HCT116 (cell line): ENCODE results near the gene AK4. TPM values are rescaled to one million over a fixed set of nuclear protein-coding genes. Genes with fewer than 3 reads are reported as not detected.

Experiments used
- ATAC-seq: fragments of 200-7000 bp; cut with Tn5 transposase; 2 replicates; pipeline ENCODE4 v1.9.1; 2020; ENCODE audit warnings: mild to moderate bottlenecking, moderate library complexity
- BruUV-seq: library from RNA; stranded (reverse); fragments of 400-500 nt; replicated peaks from 2 replicates; lab custom pipeline; 2021; lab: Mats Ljungman, UMichigan
- CTCF ChIA-PET: fragments of 300-600 bp; sonication (Branson Sonifier 250); formaldehyde crosslinking; loops from one replicate; lab custom pipeline; 2021; ENCODE audit warnings: antibody characterized with exemption; lab: Charles Lee
- POLR2A ChIA-PET: fragments of 300-600, 350-600 bp; sonication (Branson Sonifier 250); formaldehyde crosslinking; loops from one replicate; lab custom pipeline; 2021; ENCODE audit warnings: antibody characterized with exemption; lab: Charles Lee
- RAD21 ChIA-PET, 2 experiments: fragments of 300-600 bp; sonication (Branson Sonifier 250); formaldehyde crosslinking; loops; one replicate each; lab custom pipeline; 2023; ENCODE audit warnings: low total read pairs in 2 of 2; ENCODE audit not compliant: uncharacterized antibody in 2 of 2, unreplicated experiment in 2 of 2, low non-redundant PET in 1 of 2; lab: Charles Lee
- DNase-seq: peaks from one replicate; pipeline ENCODE4 v3.0.0-alpha.2; 2010; ENCODE audit warnings: low read depth, low spot score
- H2AFZ ChIP-seq: fragments of 200-600 bp; shearing (Covaris generic), sonication (generic); 2 replicates; pipeline ENCODE4 v1.6.1; 2017; ENCODE audit warnings: low read depth, mixed run types, mixed read lengths, antibody characterized with exemption, low read length; ENCODE audit not compliant: poor library complexity, severe bottlenecking
- H3K27ac ChIP-seq: 2 replicates; pipeline ENCODE4 v1.5.1; 2012; ENCODE audit warnings: low read depth, low read length
- H3K27me3 ChIP-seq: fragments of 200-600 bp; sonication (generic); 2 replicates; pipeline ENCODE4 v1.6.1; 2016; ENCODE audit warnings: mixed run types, low read length, mixed read lengths; ENCODE audit not compliant: insufficient read depth
- H3K36me3 ChIP-seq, 2 experiments: fragments of 200-500 bp in 1 of 2; fragments of 200-600 bp in 1 of 2; sonication (Bioruptor generic) in 1 of 2; sonication (generic) in 1 of 2; 2 replicates each; pipeline versions ENCODE4 v1.5.1 to v1.6.1; 2014 to 2016; ENCODE audit warnings: low read length in 2 of 2, inconsistent platforms in 1 of 2, mixed read lengths in 1 of 2, mixed run types in 1 of 2; ENCODE audit not compliant: insufficient read depth in 2 of 2, control insufficient read depth in 1 of 2
- H3K4me1 ChIP-seq, 2 experiments: fragments of 200-600 bp in 1 of 2; sonication (generic) in 1 of 2; 2 replicates each; pipeline versions ENCODE4 v1.5.1 to v1.6.1; 2012 to 2017; ENCODE audit warnings: low read length in 2 of 2, inconsistent platforms in 1 of 2, mild to moderate bottlenecking in 1 of 2, mixed read lengths in 1 of 2, mixed run types in 1 of 2, moderate library complexity in 1 of 2; ENCODE audit not compliant: insufficient read depth in 2 of 2, control insufficient read depth in 1 of 2
- H3K4me2 ChIP-seq: fragments of 200-600 bp; sonication (generic); 2 replicates; pipeline ENCODE4 v1.6.1; 2017; ENCODE audit warnings: mixed run types, low read length, mixed read lengths
- H3K4me3 ChIP-seq, 2 experiments: fragments of 200-600 bp in 1 of 2; sonication (generic) in 1 of 2; replicated peaks in 1 of 2; 2 replicates each; pipeline ENCODE4 v1.5.1; 2011 to 2016; ENCODE audit warnings: low read length in 2 of 2, control low read depth in 1 of 2, low read depth in 1 of 2, mild to moderate bottlenecking in 1 of 2, mixed read lengths in 1 of 2, mixed run types in 1 of 2
- H3K79me2 ChIP-seq: fragments of 200-600 bp; sonication (generic); 2 replicates; pipeline ENCODE4 v1.6.1; 2017; ENCODE audit warnings: mild to moderate bottlenecking, mixed run types, low read length, moderate library complexity, mixed read lengths; ENCODE audit not compliant: insufficient read depth
- H3K9ac ChIP-seq: fragments of 200-600 bp; sonication (generic); 2 replicates; pipeline ENCODE4 v1.6.1; 2016; ENCODE audit warnings: low read length, mixed read lengths
- H3K9me2 ChIP-seq: fragments of 200-600 bp; sonication (generic), shearing (Covaris generic); 2 replicates; pipeline ENCODE4 v1.6.1; 2017; ENCODE audit warnings: mixed run types, mild to moderate bottlenecking, moderate library complexity; ENCODE audit not compliant: insufficient read depth
- H3K9me3 ChIP-seq, 2 experiments: fragments of 200-500 bp in 1 of 2; fragments of 200-600 bp in 1 of 2; sonication (Bioruptor generic) in 1 of 2; sonication (generic) in 1 of 2; 2 replicates each; pipeline ENCODE4 v1.6.1; 2014 to 2017; ENCODE audit warnings: low read length in 2 of 2, mixed read lengths in 2 of 2, inconsistent platforms in 1 of 2, low read depth in 1 of 2, mild to moderate bottlenecking in 1 of 2, mixed run types in 1 of 2, moderate library complexity in 1 of 2; ENCODE audit not compliant: control insufficient read depth in 1 of 2, insufficient read depth in 1 of 2
- H4K20me1 ChIP-seq: fragments of 200-600 bp; sonication (generic), shearing (Covaris generic); 2 replicates; pipeline ENCODE4 v1.6.1; 2017; ENCODE audit warnings: mixed run types, mild to moderate bottlenecking, moderate library complexity; ENCODE audit not compliant: insufficient read depth
- CBX3 ChIP-seq: IDR thresholded peaks from 2 replicates; pipeline ENCODE4 v1.6.1; 2012; ENCODE audit warnings: low read depth
- CEBPB ChIP-seq: IDR thresholded peaks from 2 replicates; pipeline ENCODE4 v1.6.1; 2012; ENCODE audit warnings: low read depth
- EGR1 ChIP-seq: IDR thresholded peaks from 2 replicates; pipeline ENCODE4 v1.6.1; 2012; ENCODE audit warnings: low read depth
- ELF1 ChIP-seq: IDR thresholded peaks from 2 replicates; pipeline ENCODE4 v1.6.1; 2012; ENCODE audit warnings: low read depth, borderline replicate concordance
- EZH2 ChIP-seq: fragments of 200-600 bp; sonication (generic); IDR thresholded peaks from 2 replicates; pipeline ENCODE4 v1.6.1; 2017; ENCODE audit warnings: antibody characterized with exemption, mixed run types
- FOSL1 ChIP-seq: IDR thresholded peaks from 2 replicates; pipeline ENCODE4 v1.6.1; 2012; ENCODE audit warnings: low read depth
- JUND ChIP-seq: IDR thresholded peaks from 2 replicates; pipeline ENCODE4 v1.6.1; 2012
- POLR2A ChIP-seq: IDR thresholded peaks from 2 replicates; pipeline ENCODE4 v1.7.0; 2011; ENCODE audit warnings: borderline replicate concordance; ENCODE audit not compliant: insufficient read depth, insufficient read length; ENCODE audit errors: extremely low read depth
- POLR2AphosphoS5 ChIP-seq: IDR thresholded peaks from 2 replicates; pipeline ENCODE4 v1.6.1; 2011; ENCODE audit warnings: mild to moderate bottlenecking, low read depth, low read length, moderate library complexity
- RAD21 ChIP-seq: IDR thresholded peaks from 2 replicates; pipeline ENCODE4 v1.6.1; 2012; ENCODE audit warnings: low read depth, mild to moderate bottlenecking
- REST ChIP-seq: IDR thresholded peaks from 2 replicates; pipeline ENCODE4 v1.6.1; 2012; ENCODE audit warnings: low read depth
- SIN3A ChIP-seq: IDR thresholded peaks from 2 replicates; pipeline ENCODE4 v1.6.1; 2012; ENCODE audit warnings: low read depth
- SP1 ChIP-seq: IDR thresholded peaks from 2 replicates; pipeline ENCODE4 v1.6.1; 2012; ENCODE audit warnings: low read depth
- SRF ChIP-seq: IDR thresholded peaks from 2 replicates; pipeline ENCODE4 v1.6.1; 2012; ENCODE audit warnings: low read depth
- TCF7L2 ChIP-seq: IDR thresholded peaks from 2 replicates; pipeline ENCODE4 v1.7.0; 2011; ENCODE audit warnings: borderline replicate concordance, inconsistent platforms; ENCODE audit not compliant: insufficient read depth, insufficient read length; ENCODE audit errors: extremely low read depth
- YY1 ChIP-seq: IDR thresholded peaks from 2 replicates; pipeline ENCODE4 v1.6.1; 2011; ENCODE audit warnings: low read length, low read depth, moderate library complexity, mild to moderate bottlenecking; ENCODE audit not compliant: insufficient replicate concordance; ENCODE audit errors: extremely low read depth
- ZFX ChIP-seq: fragments of 450-650 bp; IDR thresholded peaks from 2 replicates; pipeline ENCODE4 v1.6.1; 2017
- ZNF274 ChIP-seq: fragments of 200-500 bp; sonication (Bioruptor generic); IDR thresholded peaks from 2 replicates; pipeline ENCODE4 v1.6.1; 2014; ENCODE audit warnings: mild to moderate bottlenecking, low read depth, low read length, inconsistent platforms
- intact Hi-C: fragments of 100-400 bp; cut with micrococcal nuclease; formaldehyde crosslinking; loops from 2 replicates; pipeline ENCODE4 v1.10.0; 2022
- total RNA-seq: library from RNA; stranded (reverse); gene quantifications from one replicate; pipeline ENCODE4 v1.2.1, GENCODE V29; 2021; ENCODE audit not compliant: unreplicated experiment
- TF ChIP-seq, protein P1 (sequence below): IDR thresholded peaks from 2 replicates; pipeline ENCODE4 v1.6.1; 2012
- TF ChIP-seq, protein P2 (sequence below), 3 experiments: fragments of 200-600 bp in 1 of 3; sonication (generic) in 1 of 3; IDR thresholded peaks in 2 of 3; conservative IDR thresholded peaks in 1 of 3; 2 replicates each; pipeline ENCODE4 v1.5.1; 2012 to 2017; ENCODE audit warnings: low read depth in 2 of 3, low read length in 2 of 3, antibody characterized with exemption in 1 of 3, borderline replicate concordance in 1 of 3, control low read depth in 1 of 3, mild to moderate bottlenecking in 1 of 3, mixed read lengths in 1 of 3, mixed run types in 1 of 3, moderate library complexity in 1 of 3; ENCODE audit not compliant: insufficient read depth in 1 of 3

AK4 gene
- total RNA-seq, 1 experiment from 2014 or later: 51.5 TPM

DNA sequence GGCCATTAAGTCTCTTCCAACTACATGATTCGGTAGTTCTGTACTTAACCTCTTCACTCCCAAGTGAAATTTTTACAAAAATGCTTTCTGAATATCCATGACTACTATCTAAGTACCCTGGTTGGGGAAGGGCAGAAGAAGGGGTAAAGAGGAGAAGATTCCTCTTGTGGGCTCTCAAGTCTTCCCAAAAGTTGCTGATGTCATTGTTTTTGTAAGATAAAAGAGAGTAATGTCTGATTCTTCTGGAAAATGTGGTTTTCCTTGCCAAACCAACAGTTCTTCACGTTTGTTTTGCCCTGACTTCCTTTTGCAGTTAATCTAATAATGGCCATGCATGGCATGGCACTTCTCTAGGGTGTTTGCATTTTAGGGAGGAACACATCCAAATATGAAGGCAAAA lies 34.7 kb upstream of the AK4 start:
- ChIA-PET RAD21 (no interaction called here), CTCF (no interaction called here), POLR2A (no interaction called here)
- intact Hi-C loops: no loop called here
- no peaks in the 10 kb centered on the region for H4K20me1 ChIP-seq
- no peaks in the 10 kb centered on the region for H3K27me3 ChIP-seq
- TF ChIP-seq, protein P1, sequence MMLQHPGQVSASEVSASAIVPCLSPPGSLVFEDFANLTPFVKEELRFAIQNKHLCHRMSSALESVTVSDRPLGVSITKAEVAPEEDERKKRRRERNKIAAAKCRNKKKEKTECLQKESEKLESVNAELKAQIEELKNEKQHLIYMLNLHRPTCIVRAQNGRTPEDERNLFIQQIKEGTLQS: no peak
- TF ChIP-seq EZH2: no peak
- TF ChIP-seq POLR2A: no peak
- no peak for TF ChIP-seq REST
- no peak for TF ChIP-seq SIN3A
- no peak for TF ChIP-seq RAD21
- TF ChIP-seq, protein P2, sequence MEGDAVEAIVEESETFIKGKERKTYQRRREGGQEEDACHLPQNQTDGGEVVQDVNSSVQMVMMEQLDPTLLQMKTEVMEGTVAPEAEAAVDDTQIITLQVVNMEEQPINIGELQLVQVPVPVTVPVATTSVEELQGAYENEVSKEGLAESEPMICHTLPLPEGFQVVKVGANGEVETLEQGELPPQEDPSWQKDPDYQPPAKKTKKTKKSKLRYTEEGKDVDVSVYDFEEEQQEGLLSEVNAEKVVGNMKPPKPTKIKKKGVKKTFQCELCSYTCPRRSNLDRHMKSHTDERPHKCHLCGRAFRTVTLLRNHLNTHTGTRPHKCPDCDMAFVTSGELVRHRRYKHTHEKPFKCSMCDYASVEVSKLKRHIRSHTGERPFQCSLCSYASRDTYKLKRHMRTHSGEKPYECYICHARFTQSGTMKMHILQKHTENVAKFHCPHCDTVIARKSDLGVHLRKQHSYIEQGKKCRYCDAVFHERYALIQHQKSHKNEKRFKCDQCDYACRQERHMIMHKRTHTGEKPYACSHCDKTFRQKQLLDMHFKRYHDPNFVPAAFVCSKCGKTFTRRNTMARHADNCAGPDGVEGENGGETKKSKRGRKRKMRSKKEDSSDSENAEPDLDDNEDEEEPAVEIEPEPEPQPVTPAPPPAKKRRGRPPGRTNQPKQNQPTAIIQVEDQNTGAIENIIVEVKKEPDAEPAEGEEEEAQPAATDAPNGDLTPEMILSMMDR (IDR thresholded peaks at IDR 0.05 in 2 of 3, conservative IDR thresholded peaks at IDR 0.05 in 1 of 3; ENCODE audit: borderline replicate concordance in 1 of 3, insufficient read depth in 1 of 3, low read depth in 2 of 3, low read length in 2 of 3): no peak
- no peak for TF ChIP-seq CBX3
- no peak for TF ChIP-seq CEBPB
- TF ChIP-seq TCF7L2: no peak
- TF ChIP-seq POLR2AphosphoS5: no peak
- no peak for TF ChIP-seq ELF1
- TF ChIP-seq JUND: no peak
- TF ChIP-seq EGR1: no peak
- TF ChIP-seq SRF: no peak
- no peak for TF ChIP-seq YY1
- no peak for TF ChIP-seq FOSL1
- TF ChIP-seq ZNF274: no peak
- no peak for TF ChIP-seq SP1
- no peak for TF ChIP-seq ZFX
- no peaks in the 10 kb centered on the region for H3K9me2 ChIP-seq
- no peaks in the 10 kb centered on the region for H3K79me2 ChIP-seq
- H3K4me2 ChIP-seq: no peak overlapping the region
- no peak for DNase-seq
- ATAC-seq: no peak
- no peak overlapping the region for H3K4me3 ChIP-seq
- no peak overlapping the region for H3K27ac ChIP-seq
- BruUV-seq: no TSS peak
- H3K9me3 ChIP-seq: no peaks in the 10 kb centered on the region
- no peaks in the 10 kb centered on the region for H3K36me3 ChIP-seq
- no peaks in the 10 kb centered on the region for H3K4me1 ChIP-seq
- H3K9ac ChIP-seq: no peak overlapping the region
- no peak overlapping the region for H2AFZ ChIP-seq
